Hematopoietic multipotent progenitor cell treated with erythropoietin and hydrocortisone succinate and interleukin-3 and kit ligand, for 17 days (in vitro differentiated cells): Measurements from ENCODE around the gene PSMD2.
A peak's percentile ranks its signal among the peaks of the same experiment; 100 is the strongest.
"Not testable (repeated sequence)": the region's sequence is repeated elsewhere in the genome, so short reads cannot be mapped to it uniquely, and the experiment has no call there.

Experiments
- DNase-seq: peaks from one replicate; pipeline ENCODE4 v3.0.0-alpha.2; 2015; ENCODE audit warnings: low spot score

Gene PSMD2

GRCh38 chr3:184339451-184340135, 40.6 kb downstream of the PSMD2 start:
- not testable (repeated sequence) for DNase-seq

GRCh38 chr3:184341925-184342324, 42.9 kb downstream of the PSMD2 start:
- DNase-seq, result no peak

- DNase-seq, result no peak
Observed at GRCh38 chr3:184343200-184343876, 44.3 kb downstream of the PSMD2 start.

GRCh38 chr3:184344579-184345316, 45.7 kb downstream of the PSMD2 start:
- DNase-seq, result no peak

GRCh38 chr3:184345317-184346144, 46.5 kb downstream of the PSMD2 start:
- DNase-seq, result peak; percentile 93

GRCh38 chr3:184346480-184347190, 47.6 kb downstream of the PSMD2 start:
- DNase-seq, result peak; percentile 78

- peak; percentile 83 for DNase-seq
Observed at GRCh38 chr3:184347321-184348056, 48.4 kb downstream of the PSMD2 start.

GRCh38 chr3:184348057-184348382, 49.0 kb downstream of the PSMD2 start:
- no peak for DNase-seq

- DNase-seq, result peak; percentile 22
Observed at GRCh38 chr3:184349563-184350470, 50.8 kb downstream of the PSMD2 start.

- no peak for DNase-seq
Observed at GRCh38 chr3:184350618-184351017, 51.6 kb downstream of the PSMD2 start.

GRCh38 chr3:184351511-184352148, 52.6 kb downstream of the PSMD2 start:
- DNase-seq, result peak; percentile 46

GRCh38 chr3:184352149-184352785, 53.2 kb downstream of the PSMD2 start:
- no peak for DNase-seq

GRCh38 chr3:184352897-184353545, 54.0 kb downstream of the PSMD2 start:
- no peak for DNase-seq

- no peak for DNase-seq
Observed at GRCh38 chr3:184353546-184353941, 54.5 kb downstream of the PSMD2 start.

- DNase-seq, result peak; percentile 70
Observed at GRCh38 chr3:184354121-184354728, 55.2 kb downstream of the PSMD2 start.

GRCh38 chr3:184354754-184355153, 55.7 kb downstream of the PSMD2 start:
- DNase-seq, result no peak

- no peak for DNase-seq
Observed at GRCh38 chr3:184355261-184356040, 56.4 kb downstream of the PSMD2 start.
